Ectodermal cell (in vitro differentiated cells): ENCODE results near the gene INO80B. TPM values are rescaled to one million over a fixed set of nuclear protein-coding genes. Genes with fewer than 3 reads are reported as not detected.
A peak's percentile ranks its signal among the peaks of the same experiment; 100 is the strongest.

Source experiments
- H3K27ac ChIP-seq: 2 replicates; pipeline ENCODE4 v1.7.0; 2013; ENCODE audit warnings: mild to moderate bottlenecking, low read depth, low read length; ENCODE audit not compliant: insufficient read depth, poor library complexity, severe bottlenecking
- H3K27me3 ChIP-seq: 2 replicates; pipeline ENCODE4 v1.7.0; 2013; ENCODE audit warnings: mild to moderate bottlenecking, low read length; ENCODE audit not compliant: insufficient read depth, control insufficient read depth, poor library complexity, severe bottlenecking
- H3K36me3 ChIP-seq: one replicate; pipeline ENCODE4 v1.7.0; 2013; ENCODE audit warnings: low read length; ENCODE audit not compliant: control insufficient read depth, insufficient read depth
- H3K4me1 ChIP-seq: one replicate; pipeline ENCODE4 v1.7.0; 2013; ENCODE audit warnings: low read length; ENCODE audit not compliant: control insufficient read depth, insufficient read depth
- H3K4me3 ChIP-seq: 2 replicates; pipeline ENCODE4 v1.7.0; 2013; ENCODE audit warnings: low read depth, low read length, control low read depth; ENCODE audit not compliant: insufficient read depth
- H3K9me3 ChIP-seq: 2 replicates; pipeline ENCODE4 v1.7.0; 2013; ENCODE audit warnings: mild to moderate bottlenecking, low read length, moderate library complexity; ENCODE audit not compliant: control insufficient read depth
- WGBS, 2 experiments: methylation state at CpG; one replicate each; pipeline ENCODE4 v1.1.7; 2013; ENCODE audit warnings: missing lambda C conversion rate in 2 of 2; 5-methylcytosine and 5-hydroxymethylcytosine counted together
- polyA plus RNA-seq, 4 experiments: library from polyadenylated mRNA; stranded (reverse); fragments of 50-300 nt; gene quantifications; one replicate each; pipeline ENCODE4 v1.2.3, GENCODE V29; 2013

INO80B gene
- polyA plus RNA-seq (2013, experiment 1 of 4): 31.6 TPM
- polyA plus RNA-seq (2013, experiment 2 of 4): 27.1 TPM
- 16.5 TPM for polyA plus RNA-seq (2013, experiment 3 of 4)
- polyA plus RNA-seq (2013, experiment 4 of 4): 17.9 TPM

DNA sequence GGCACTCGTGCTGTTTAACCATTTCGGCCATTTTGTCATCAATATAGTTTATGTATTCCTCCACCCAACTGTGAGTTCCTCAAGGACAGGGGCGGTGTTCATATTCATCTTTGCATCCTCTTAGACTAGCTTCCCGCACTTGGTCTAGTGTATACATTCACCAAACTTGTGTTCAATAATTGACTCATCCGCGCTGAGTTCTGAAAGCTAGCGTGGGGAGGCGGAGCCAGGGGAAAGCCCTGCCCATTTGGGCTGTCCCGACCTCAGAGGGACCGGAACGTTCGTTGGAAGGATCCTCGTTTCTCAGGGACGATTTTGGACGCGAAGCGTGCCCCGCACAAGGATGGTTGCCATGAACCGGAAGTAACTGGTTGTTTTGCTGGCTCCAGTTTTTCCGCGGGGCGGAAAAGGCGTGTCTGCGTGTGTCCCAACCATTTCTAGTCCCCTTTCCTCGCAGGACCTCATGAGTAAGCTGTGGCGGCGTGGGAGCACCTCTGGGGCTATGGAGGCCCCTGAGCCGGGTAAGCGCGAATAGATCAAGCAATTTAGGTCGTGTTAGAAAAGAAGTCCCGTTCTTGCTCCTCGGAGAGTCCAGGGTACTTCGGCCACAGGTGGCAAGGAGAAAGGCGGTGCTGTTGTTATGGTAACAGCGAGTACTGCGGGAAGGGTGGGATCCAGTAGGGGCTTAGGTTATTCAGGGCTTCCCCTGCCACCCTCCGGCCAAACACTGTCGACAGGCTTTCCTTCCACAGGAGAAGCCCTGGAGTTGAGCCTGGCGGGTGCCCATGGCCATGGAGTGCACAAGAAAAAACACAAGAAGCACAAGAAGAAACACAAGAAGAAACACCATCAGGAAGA is at the start of gene INO80B:
Gene INO80B, plus strand, starts transcription at position 434 of the 858 bp plus-strand sequence. Its CDS starts 30 bp downstream, at position 464.
- Histone ChIP-seq H3K27ac (no peak within 1 kb of the TSS), H3K36me3 (no peaks in the 10 kb centered on the region), H3K4me1 (peaks cover 12% of the 10 kb centered on the region), H3K9me3 (no peaks in the 10 kb centered on the region), H3K4me3 (peak within 1 kb of the TSS; percentile 78), H3K27me3 (no peaks in the 10 kb centered on the region)
- WGBS, 2 experiments: 5% methylated on average over 40 of the region's 40 CpGs

DNA sequence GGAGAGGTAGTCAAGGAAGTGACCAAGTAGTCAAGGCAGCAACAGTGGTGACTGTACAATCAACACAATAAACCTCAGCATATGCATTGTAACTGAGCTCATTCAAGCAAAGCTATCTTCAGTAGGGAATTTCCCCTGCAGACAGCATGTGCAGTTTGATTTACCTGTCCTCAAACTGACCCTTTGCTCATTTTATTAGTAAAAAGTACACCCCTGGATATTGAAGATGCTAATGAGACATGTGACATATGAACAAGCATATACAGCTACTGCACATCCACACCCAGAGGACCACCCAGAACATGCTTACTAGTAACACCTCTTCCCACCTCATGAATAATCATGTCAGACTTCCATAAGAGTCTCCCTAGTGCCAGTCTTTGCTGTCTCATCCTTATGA is 48.9 kb upstream of the INO80B start:
- Histone ChIP-seq H3K27me3 (no peaks in the 10 kb centered on the region), H3K4me1 (no peaks in the 10 kb centered on the region), H3K36me3 (no peaks in the 10 kb centered on the region), H3K9me3 (no peaks in the 10 kb centered on the region), H3K4me3 (no peak overlapping the region), H3K27ac (no peak overlapping the region)

DNA sequence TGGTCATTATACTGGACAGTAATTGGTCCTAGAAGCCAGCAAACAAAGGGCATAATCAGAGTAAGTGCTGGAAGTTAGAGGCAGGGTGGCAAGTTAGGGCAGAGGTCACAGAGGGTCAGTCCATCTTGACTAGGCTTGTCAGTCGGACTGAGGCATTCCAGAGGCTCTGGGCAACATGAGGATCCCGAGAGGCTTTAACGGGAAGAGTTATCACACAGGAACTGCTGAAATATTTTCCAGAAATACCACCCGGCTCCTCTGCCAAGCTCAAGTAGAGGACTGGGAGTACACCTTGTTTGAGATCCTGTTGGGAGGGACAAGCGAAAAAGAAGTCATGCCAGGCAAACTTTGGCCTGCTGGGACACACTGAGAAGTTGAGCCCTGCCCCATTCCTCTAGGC is 47.2 kb upstream of the INO80B start:
- Histone ChIP-seq H3K4me1 (no peaks in the 10 kb centered on the region), H3K4me3 (no peak overlapping the region), H3K27me3 (no peaks in the 10 kb centered on the region), H3K27ac (no peak overlapping the region), H3K36me3 (no peaks in the 10 kb centered on the region), H3K9me3 (no peaks in the 10 kb centered on the region)
- 87 to 92% methylated on average over 5 of the region's 5 CpGs for WGBS, 2 experiments

DNA sequence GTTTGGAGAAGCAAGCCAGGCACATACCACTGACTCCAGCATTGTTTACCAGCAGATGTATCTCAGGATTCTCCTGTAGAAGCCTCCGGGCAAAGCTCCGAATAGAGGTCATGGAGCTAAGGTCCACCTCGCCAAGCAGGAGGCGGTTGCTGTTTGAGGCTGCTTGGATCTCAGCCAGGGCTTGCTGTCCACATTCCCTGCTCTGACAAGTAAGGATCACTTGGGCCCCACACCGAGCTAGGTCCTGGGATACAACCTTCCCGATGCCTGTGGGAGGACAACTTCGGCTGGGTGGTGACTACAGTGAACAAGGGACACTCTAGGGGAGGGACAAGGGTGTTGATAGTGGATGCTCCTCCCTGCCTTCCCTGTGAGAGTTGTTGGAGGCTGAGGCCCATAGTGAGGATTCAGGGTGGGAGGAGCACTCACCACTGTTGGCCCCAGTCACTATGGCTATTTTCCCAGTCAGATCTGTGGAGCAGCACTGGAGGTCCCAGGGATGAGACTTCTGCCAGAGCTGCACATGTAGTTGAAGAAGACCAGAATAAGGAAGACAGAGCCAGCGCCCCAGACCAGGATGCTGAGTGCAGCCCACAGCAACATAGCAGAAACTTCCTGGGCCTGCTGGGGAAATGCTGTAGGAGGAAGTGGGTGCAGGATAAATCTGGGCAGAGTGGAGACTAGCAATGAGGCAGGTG is 41.7 kb upstream of the INO80B start:
- Histone ChIP-seq H3K27ac (no peak overlapping the region), H3K4me1 (no peaks in the 10 kb centered on the region), H3K9me3 (no peaks in the 10 kb centered on the region), H3K4me3 (no peak overlapping the region), H3K27me3 (no peaks in the 10 kb centered on the region), H3K36me3 (no peaks in the 10 kb centered on the region)
- 89 to 93% methylated on average over 8 of the region's 8 CpGs for WGBS, 2 experiments

DNA sequence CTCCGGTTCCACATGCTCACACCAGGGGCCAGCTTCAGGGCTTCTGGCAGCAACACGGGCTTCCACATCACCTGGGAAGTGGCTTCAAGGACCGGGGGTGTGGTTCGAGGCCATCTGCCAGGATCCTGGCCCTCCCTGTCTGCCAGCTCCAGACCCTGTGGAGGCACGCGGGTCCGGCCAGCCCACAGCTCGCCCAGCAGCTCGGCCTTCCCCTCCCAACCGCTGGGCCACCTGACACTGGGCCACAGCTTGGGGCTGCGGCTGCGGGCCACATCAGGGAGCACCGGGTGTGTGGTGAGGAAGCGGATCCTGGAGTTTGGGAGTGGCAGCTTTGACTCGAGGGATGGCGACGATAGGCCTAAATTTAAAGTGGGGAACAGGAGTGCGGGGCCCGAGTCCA is 40.4 kb upstream of the INO80B start:
- no peak overlapping the region for H3K27ac ChIP-seq
- H3K27me3 ChIP-seq: no peaks in the 10 kb centered on the region
- H3K4me3 ChIP-seq: no peak overlapping the region
- 92 to 93% methylated on average over 19 of the region's 19 CpGs for WGBS, 2 experiments
- no peaks in the 10 kb centered on the region for H3K4me1 ChIP-seq
- no peaks in the 10 kb centered on the region for H3K36me3 ChIP-seq
- H3K9me3 ChIP-seq: no peaks in the 10 kb centered on the region

DNA sequence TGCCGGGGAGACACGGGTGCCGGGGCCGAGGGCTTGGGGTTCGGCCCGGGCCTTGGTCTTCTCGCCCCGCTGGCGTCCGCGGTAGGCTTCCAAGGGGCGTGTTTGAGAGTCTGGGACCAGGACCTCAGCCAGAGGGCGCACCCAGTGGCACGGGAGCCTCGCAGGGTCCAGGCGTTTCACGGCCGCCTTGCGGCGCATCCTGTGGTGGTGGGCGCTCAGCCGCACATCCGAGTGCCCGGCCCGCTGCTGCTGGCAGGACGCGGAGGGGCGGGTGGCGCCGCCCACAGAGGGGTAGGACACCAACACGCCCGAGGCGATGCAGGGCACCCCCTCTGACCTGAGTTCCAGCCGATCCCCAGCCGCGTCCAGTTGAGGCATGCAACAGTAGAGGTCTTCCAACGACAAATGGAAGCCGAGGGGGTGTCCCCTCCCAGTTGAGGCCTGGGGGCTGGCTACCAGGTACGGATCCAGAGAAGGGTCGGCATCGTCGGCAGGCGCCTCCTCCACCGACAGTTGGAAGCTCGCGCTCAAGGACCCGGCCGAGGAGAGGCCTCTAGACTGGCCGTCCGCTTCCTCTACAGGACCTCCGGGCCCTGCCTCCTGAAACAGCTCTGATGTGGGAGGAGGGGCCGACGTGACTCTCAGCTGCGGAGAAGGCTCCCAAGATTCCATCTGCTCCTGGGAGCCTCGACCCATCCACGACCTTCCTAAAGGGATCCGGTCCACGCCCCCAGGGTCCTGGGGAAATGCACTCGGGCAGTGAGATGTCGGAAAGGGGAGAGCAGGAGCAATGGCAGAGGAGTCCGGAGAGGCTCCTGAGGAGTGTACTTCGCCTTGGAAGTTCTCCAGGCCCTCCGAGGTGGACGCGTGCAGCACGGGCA is 39.8 kb upstream of the INO80B start:
- Histone ChIP-seq H3K27ac (no peak overlapping the region), H3K27me3 (no peaks in the 10 kb centered on the region), H3K9me3 (no peaks in the 10 kb centered on the region), H3K4me1 (no peaks in the 10 kb centered on the region), H3K36me3 (no peaks in the 10 kb centered on the region), H3K4me3 (no peak overlapping the region)
- WGBS, 2 experiments: 86 to 89% methylated on average over 66 of the region's 66 CpGs

DNA sequence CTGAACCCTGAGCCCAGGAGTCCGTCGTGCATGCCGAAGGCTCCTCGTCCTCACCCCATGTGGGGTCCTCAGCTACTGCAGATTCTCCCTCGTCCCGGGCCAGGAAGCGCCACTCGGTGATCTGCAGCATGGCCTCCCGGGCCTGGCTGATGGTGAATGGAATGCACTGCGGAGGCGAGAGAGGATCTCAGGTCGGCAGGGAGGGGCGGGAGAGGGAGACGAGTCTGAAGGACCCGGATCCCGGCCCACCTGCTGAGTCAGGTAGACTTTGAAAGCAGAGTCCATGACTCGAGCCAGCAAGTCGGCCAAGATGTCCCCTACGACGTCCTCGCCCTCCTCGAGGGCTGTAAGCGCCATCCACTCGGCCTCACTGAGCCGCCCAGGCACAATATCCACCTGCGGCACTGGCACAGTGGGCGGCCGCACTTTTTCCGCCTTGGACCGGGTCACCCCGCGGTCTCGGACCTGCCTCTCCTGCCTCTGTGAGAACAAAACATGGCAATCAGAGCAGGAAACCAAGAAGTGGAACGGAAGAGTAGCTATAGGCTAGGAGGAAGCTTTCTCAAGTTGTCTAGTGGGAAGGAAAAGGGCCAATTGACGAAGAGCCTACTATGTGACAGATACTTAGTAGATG is 39.0 kb upstream of the INO80B start:
- H3K36me3 ChIP-seq: no peaks in the 10 kb centered on the region

DNA sequence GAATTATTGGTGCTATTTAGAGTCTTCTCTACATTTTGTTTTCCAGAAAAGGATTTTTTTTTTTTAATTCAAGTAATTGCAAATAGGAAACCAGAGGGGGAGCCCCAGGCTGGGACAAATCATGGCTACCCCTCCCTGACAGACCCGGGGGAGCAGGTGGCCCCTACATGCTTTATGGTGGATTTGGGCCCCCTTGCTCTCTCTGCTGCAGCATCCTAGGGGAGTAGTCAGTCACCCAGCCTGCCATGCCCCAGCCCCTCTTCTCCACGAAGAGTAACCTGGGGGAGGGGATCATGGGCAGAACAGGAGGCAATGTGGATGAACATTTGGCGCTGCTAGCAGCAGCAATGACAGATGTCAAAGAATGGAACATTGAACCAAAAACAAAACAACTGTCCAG is 38.1 kb upstream of the INO80B start:
- peaks cover 3% of the 10 kb centered on the region for H3K4me1 ChIP-seq
- no peaks in the 10 kb centered on the region for H3K36me3 ChIP-seq
- H3K4me3 ChIP-seq: no peak overlapping the region
- 71 to 76% methylated on average over 3 of the region's 3 CpGs for WGBS, 2 experiments
- H3K27me3 ChIP-seq: peaks cover 5% of the 10 kb centered on the region
- no peaks in the 10 kb centered on the region for H3K9me3 ChIP-seq
- no peak overlapping the region for H3K27ac ChIP-seq

More for the DNA sequence above, 39.0 kb upstream of the INO80B start:
- no peak overlapping the region for H3K27ac ChIP-seq
- H3K27me3 ChIP-seq: peaks cover 5% of the 10 kb centered on the region
- no peaks in the 10 kb centered on the region for H3K4me1 ChIP-seq
- H3K9me3 ChIP-seq: no peaks in the 10 kb centered on the region
- H3K4me3 ChIP-seq: no peak overlapping the region
- 90% methylated on average over 34 to 35 of the region's 35 CpGs for WGBS, 2 experiments

DNA sequence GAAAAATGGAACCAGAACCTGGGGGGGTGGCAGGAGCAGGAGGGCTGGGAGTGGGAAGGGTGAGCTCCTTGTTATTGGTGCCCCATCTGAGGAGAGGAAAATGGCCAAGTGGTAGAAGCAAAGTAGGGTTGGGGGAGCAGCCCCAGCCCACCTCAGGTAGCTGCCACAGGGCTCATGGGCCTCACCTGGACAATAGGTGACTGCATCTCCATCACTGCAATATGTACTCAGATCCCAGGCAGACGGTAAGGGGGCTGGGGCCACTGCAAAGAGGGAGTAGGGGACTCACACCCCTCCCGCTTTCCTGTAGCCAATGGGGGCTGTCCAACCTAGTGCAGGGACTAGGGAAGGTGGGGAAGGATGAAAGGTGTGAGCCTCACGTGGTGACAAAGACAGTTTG is 37.7 kb upstream of the INO80B start:
- 77 to 82% methylated on average over 3 of the region's 3 CpGs for WGBS, 2 experiments
- Histone ChIP-seq H3K36me3 (no peaks in the 10 kb centered on the region), H3K4me3 (no peak overlapping the region), H3K27ac (no peak overlapping the region), H3K9me3 (no peaks in the 10 kb centered on the region), H3K27me3 (peaks cover 5% of the 10 kb centered on the region), H3K4me1 (peaks cover 3% of the 10 kb centered on the region)
